ENCODE data around the gene ARHGAP40.

DNA sequence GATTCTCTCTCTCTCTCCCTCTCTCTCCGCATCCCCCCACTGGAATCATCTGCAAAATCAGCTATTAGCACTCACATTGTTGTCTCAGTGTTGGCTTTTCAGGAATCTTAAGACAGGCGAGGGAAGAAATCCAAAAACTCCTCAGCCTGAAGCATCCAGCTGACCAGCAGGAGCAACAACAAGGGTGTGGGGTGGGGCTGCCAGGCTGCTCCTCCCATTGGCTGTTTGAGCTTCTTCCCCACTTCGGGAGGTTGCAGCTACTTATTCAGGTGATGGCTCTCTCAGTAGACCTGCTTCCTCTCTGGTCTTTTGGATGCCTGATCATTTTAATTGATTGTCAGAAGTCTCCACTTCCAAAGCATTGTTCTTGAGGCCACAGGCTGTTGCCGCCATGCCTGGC is 98.5 kb downstream of the ARHGAP40 start:
- no peak for TF ChIP-seq EZH2 (IDR thresholded peaks at IDR 0.05; ENCODE audit: low read length, missing control alignments)
- TF ChIP-seq, protein P1, sequence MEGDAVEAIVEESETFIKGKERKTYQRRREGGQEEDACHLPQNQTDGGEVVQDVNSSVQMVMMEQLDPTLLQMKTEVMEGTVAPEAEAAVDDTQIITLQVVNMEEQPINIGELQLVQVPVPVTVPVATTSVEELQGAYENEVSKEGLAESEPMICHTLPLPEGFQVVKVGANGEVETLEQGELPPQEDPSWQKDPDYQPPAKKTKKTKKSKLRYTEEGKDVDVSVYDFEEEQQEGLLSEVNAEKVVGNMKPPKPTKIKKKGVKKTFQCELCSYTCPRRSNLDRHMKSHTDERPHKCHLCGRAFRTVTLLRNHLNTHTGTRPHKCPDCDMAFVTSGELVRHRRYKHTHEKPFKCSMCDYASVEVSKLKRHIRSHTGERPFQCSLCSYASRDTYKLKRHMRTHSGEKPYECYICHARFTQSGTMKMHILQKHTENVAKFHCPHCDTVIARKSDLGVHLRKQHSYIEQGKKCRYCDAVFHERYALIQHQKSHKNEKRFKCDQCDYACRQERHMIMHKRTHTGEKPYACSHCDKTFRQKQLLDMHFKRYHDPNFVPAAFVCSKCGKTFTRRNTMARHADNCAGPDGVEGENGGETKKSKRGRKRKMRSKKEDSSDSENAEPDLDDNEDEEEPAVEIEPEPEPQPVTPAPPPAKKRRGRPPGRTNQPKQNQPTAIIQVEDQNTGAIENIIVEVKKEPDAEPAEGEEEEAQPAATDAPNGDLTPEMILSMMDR (conservative IDR thresholded peaks at IDR 0.05 in 1 of 2, IDR thresholded peaks at IDR 0.05 in 1 of 2; ENCODE audit: low read depth in 1 of 2, low read length in 2 of 2): no peak
